GM12892 (cell line): Measurements from ENCODE around the gene ZNF776.
A peak's percentile ranks its signal among the peaks of the same experiment; 100 is the strongest.

Source experiments
- DNase-seq: peaks from one replicate; pipeline ENCODE4 v3.0.0; 2011; ENCODE audit not compliant: insufficient read length
- FAIRE-seq: peaks from 2 replicates; lab custom pipeline; 2011; peaks lifted over from hg19 to GRCh38; lab: Jason Lieb, UNC
- POLR2A ChIP-seq: IDR thresholded peaks from 2 replicates; pipeline ENCODE4 v1.6.1; 2011; ENCODE audit warnings: low read depth, low read length, control low read depth
- POLR2AphosphoS5 ChIP-seq: IDR thresholded peaks from 2 replicates; pipeline ENCODE4 v1.6.1; 2011; ENCODE audit warnings: low read depth, low read length, control low read depth
- TAF1 ChIP-seq: IDR thresholded peaks from 2 replicates; pipeline ENCODE4 v1.6.1; 2011; ENCODE audit warnings: low read depth, mild to moderate bottlenecking, control low read depth, low read length, borderline replicate concordance

The ZNF776 gene

DNA sequence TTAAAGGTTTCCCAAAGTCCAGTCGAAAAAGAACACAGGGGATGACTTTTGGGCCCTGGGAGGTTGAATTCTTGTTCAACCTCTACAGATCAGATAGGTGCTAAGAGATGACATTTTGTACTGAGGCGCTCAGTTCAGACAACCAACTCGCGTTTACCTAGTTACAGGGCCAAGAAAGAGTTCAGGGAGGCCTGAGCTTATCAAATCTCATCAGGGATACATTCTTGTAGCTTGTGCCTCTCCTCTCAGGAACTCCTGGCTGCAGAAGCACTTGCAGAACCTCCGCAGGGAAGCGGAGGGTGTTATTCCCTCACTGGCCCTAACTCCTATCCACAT, 825 bp downstream of the ZNF776 start:
- FAIRE-seq, result no peak
- DNase-seq, result no peak
- no peak for TF ChIP-seq POLR2A
- TF ChIP-seq POLR2AphosphoS5, result no peak
- no peak for TF ChIP-seq TAF1

DNA sequence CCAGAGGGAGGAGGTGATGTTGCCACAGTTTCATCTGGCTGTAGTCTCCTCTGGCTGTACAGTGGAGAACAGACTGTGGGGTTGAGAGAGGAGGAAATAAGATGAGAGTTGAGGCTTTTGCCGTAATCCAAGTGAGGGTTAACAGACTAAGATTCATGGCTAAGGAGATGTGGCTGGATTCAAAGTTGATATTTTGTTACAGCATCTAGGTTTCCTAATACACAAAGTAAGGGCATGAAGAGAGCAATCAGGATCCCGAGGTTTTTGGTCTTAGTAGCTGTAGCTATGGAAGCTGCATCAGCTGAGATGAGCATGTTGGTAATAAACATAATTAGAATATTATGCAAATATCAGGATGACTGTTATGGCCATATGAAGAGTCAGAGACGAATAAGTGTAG, 1.4 kb downstream of the ZNF776 start:
- FAIRE-seq, result no peak

GRCh38 chr19:57754091-57754673, 7.6 kb downstream of the ZNF776 start:
- TF ChIP-seq POLR2A (no peak), TAF1 (no peak)
- no peak for FAIRE-seq
- no peak for DNase-seq

More for the DNA sequence above, 1.4 kb downstream of the ZNF776 start:
- TF ChIP-seq POLR2A (no peak), TAF1 (no peak), POLR2AphosphoS5 (no peak)
- no peak for DNase-seq

DNA sequence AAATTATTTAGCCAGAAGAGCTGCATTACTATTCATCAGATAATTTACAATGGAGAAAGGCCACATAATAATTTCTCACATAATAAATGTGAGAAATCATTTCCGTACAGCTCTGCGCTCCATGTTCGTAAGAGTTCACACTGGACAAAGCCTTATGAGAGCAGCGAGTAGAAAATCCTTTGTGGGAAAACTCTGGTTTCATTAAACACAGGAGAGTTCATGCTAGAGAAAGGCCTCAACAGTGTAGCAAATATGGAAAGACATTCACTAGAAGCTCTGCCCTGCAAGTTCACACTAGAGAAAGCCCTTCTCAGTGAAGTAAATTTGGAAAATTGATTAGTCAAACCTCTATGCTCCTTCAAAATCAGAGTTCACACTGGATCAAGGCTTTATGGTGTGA, 8.4 kb downstream of the ZNF776 start:
- DNase-seq (no peak), FAIRE-seq (no peak)
- TF ChIP-seq POLR2AphosphoS5 (no peak), POLR2A (no peak), TAF1 (no peak)

DNA sequence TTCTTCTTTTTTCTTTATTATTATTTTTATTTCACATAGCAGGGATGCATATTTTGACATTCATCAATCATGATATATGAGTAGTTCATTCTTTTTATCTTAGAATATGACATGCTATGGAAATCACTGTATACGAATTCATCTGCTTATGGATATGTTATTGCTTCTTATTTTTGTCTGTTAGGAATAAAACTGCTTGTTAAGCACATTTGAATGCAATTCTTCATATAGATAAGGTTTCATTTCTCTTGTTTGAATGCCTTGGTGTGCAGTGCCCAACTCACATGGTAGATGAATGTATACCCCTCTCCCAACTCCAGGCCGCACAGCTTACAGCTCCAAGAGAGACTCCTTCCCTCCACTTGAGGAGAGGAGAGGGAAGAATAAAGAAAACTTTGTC, 11.3 kb downstream of the ZNF776 start:
- FAIRE-seq (no peak), DNase-seq (no peak)
- TF ChIP-seq TAF1 (no peak), POLR2A (no peak), POLR2AphosphoS5 (no peak)

DNA sequence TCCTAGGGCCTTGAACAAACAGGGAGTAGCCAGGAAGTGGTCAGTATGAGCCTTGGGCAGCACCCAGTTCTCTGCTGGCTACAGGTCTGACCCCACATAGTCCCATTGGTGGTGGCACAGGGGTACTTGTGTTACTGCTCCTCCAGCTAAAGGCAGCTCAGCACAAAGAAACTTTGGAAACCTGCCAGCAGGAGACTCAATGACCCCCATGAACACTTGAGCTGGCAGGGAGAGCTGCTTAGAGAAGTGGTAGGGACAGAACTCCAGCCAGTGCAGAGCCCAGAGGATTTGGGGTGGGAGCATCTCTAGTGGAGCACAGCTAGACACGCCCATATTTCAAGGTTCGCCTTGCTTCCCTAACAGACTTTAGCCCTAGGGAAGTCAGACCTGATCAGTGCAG, 12.5 kb downstream of the ZNF776 start:
- TF ChIP-seq POLR2A, result no peak
- no peak for TF ChIP-seq TAF1
- TF ChIP-seq POLR2AphosphoS5, result no peak
- FAIRE-seq, result no peak
- DNase-seq, result no peak

GRCh38 chr19:57769345-57770131, 22.9 kb downstream of the ZNF776 start, which contains the start of gene ZNF586:
Gene ZNF586, plus strand, starts transcription at chr19:57769676. Its CDS starts 167 bp downstream, at chr19:57769843.
- TF ChIP-seq TAF1 (peak; percentile 32; the same call in 1 of the 2 replicates), POLR2AphosphoS5 (peak; percentile 90), POLR2A (peak; percentile 89)
- DNase-seq, result peak; percentile 95
- FAIRE-seq, result peak; percentile 99

DNA sequence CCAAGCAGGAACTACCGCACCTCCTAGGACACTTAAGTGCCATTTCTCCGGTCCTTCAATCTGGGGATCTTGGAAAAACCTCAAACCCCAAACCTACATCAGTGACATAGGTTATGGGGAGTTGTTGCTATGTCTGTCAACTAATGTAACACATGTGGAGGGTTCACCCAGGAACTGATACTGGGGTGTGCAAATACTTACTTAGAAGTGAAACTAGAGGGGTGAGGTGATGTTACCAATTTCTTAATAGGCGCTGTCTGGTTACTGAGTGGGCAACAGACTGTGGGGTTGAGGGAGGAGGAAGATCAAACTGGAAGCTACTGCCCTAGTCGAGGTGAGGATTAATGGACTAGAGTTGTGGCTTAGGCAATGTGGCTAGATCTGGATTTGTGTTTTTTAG, 24.8 kb downstream of the ZNF776 start:
- DNase-seq (no peak), FAIRE-seq (no peak)
- no peak for TF ChIP-seq TAF1
- TF ChIP-seq POLR2A, result no peak
- TF ChIP-seq POLR2AphosphoS5, result no peak

DNA sequence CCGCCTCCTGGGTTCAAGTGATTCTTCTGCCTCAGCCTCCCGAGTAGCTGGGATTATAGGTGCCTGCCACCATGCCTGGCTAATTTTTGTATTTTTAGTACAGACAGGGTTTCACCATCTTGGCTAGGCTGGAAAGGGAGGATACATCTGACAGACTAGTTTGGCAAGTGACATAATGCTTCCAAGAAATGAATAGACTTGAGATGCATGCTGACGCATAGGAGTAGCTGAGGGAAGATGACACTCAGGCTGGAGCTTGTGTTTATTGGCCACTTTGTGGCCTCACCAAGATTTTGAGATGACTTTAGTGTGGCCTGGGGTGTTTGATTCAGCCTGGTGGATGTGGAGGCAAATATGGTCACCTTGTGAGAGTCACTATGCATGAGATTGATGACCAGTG, 26.9 kb downstream of the ZNF776 start:
- DNase-seq, result no peak
- FAIRE-seq, result no peak
- no peak for TF ChIP-seq TAF1
- no peak for TF ChIP-seq POLR2AphosphoS5

DNA sequence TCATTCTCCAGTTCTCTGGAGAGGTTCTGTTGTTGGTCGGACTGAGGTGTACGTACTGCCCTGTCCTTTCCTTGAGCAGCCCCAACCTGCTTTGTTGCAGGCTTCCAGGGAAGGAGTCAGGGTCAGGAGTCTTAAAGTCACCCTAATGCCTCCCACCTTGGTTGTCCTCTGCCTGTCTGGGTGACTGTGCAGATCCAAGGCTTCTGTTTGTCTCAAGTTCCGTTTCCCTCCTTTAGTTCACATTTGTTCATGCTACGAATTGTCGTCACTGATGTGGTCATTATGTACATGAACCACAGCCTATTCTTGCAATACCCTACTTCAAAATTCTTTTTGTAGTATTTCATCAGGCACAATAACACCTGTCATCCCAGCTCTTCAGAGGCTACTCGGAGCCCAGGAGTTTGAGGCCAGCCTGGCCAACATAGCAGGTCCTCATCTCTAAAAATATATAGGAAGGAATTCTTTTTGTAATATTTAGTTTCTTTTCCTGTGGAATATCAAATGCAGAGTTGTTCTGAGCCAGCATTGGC, 30.2 kb downstream of the ZNF776 start:
- FAIRE-seq (no peak), DNase-seq (no peak)
- TF ChIP-seq POLR2AphosphoS5 (no peak), POLR2A (no peak), TAF1 (no peak)

GRCh38 chr19:57778336-57778735, 31.7 kb downstream of the ZNF776 start:
- TF ChIP-seq TAF1, result no peak
- no peak for TF ChIP-seq POLR2AphosphoS5
- no peak for TF ChIP-seq POLR2A
- DNase-seq, result no peak

GRCh38 chr19:57779220-57779845, 32.7 kb downstream of the ZNF776 start:
- DNase-seq (no peak), FAIRE-seq (no peak)
- TF ChIP-seq TAF1, result no peak
- no peak for TF ChIP-seq POLR2AphosphoS5
- no peak for TF ChIP-seq POLR2A

More at GRCh38 chr19:57778336-57778735, 31.7 kb downstream of the ZNF776 start:
- no peak for FAIRE-seq
